ENCODE results near the gene NAV1. TPM values are rescaled to one million over a fixed set of nuclear protein-coding genes. Genes with fewer than 3 reads are reported as not detected.

NAV1 gene
- total RNA-seq, 1 donor = 37.6 TPM

DNA sequence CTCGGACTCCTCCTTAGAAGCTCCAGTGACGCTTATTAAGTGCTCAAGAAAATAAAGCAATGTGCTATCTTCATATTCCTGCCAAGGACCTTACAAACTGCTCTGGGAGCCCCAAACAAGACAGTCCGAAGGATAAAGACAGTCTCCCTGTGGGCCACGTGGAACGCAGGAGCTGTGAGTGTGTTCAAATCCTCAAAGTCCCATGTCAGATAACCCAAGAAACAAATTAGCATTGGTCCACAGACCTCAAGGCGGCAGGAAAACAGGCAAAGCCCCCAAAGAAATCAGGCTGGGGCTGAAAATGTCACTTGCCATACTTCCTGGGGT lies 3.0 kb upstream of the NAV1 start:
- DNase-seq (ENCODE audit: low read depth) = no peak
- TF ChIP-seq, protein P1, sequence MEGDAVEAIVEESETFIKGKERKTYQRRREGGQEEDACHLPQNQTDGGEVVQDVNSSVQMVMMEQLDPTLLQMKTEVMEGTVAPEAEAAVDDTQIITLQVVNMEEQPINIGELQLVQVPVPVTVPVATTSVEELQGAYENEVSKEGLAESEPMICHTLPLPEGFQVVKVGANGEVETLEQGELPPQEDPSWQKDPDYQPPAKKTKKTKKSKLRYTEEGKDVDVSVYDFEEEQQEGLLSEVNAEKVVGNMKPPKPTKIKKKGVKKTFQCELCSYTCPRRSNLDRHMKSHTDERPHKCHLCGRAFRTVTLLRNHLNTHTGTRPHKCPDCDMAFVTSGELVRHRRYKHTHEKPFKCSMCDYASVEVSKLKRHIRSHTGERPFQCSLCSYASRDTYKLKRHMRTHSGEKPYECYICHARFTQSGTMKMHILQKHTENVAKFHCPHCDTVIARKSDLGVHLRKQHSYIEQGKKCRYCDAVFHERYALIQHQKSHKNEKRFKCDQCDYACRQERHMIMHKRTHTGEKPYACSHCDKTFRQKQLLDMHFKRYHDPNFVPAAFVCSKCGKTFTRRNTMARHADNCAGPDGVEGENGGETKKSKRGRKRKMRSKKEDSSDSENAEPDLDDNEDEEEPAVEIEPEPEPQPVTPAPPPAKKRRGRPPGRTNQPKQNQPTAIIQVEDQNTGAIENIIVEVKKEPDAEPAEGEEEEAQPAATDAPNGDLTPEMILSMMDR (IDR thresholded peaks at IDR 0.05; ENCODE audit: insufficient read depth, low read depth, low read length) = no peak
- H3K4me3 ChIP-seq (ENCODE audit: low read depth, low read length) = no peak overlapping the region

DNA sequence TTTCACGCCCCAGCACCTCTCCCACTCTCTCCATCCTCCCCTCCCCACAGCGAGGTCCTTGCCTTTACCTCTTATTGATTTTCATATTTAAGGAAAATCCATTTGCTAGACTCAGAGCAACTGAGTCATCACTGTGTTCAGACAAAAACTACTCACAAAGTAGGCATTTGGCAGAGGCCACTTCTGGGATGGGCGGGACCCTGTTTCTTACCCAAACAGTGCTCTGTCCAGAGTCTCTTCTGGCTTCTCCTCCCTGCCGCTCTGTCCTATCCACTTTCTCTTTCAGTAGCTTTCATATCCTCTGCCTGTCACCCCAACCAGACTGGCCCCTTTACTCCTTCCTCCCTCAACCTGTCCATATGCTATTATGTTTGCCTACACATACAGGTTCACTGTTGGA lies 2.4 kb upstream of the NAV1 start:
- TF ChIP-seq, protein P1 (IDR thresholded peaks at IDR 0.05; ENCODE audit: insufficient read depth, low read depth, low read length) = no peak
- peak; percentile 89 for DNase-seq (ENCODE audit: low read depth)
- H3K4me3 ChIP-seq (ENCODE audit: low read depth, low read length) = no peak overlapping the region

DNA sequence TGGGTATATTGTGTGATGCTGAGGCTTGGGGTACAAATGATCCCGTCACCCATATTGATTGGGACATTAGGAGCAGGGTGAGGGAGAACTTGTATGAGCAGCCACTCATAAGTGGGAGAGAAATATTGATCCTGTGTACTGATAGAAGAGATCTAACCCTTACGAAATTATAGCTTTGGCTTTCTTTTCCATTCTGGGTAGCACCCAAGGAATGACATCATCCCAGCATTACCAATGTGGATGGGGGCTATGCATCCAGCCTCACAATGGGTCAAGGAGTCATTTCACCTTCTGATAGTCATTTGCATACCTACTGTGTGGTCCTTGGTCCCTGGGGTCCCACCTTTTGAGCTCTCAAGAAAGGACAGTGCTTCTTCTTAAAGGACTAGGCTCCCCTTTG lies 1.9 kb upstream of the NAV1 start:
- DNase-seq (ENCODE audit: low read depth) = no peak
- TF ChIP-seq, protein P1 (IDR thresholded peaks at IDR 0.05; ENCODE audit: insufficient read depth, low read depth, low read length) = no peak

DNA sequence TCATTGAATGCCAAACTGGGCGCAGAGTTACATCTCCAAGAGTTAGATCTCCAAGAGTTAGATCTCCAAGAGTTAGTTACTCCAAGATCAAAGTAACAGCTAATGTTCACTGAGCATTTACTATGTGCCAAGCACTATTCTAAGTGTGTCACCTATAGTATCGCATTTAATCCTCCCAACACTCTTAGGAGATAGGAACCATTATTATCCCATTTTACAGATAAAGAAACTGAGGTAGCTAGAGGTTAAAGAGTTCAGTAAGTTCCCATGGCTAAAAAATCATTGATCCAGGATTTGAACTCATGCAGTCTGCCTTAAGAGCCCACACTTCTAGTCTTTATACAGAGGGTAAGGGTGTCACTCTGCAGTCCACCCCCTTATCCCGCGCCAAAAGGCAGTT lies 1.5 kb upstream of the NAV1 start:
- no peak overlapping the region for H3K4me3 ChIP-seq (ENCODE audit: low read depth, low read length)
- no peak for DNase-seq (ENCODE audit: low read depth)
- TF ChIP-seq, protein P1 (IDR thresholded peaks at IDR 0.05; ENCODE audit: insufficient read depth, low read depth, low read length) = no peak

More for the DNA sequence above, 1.9 kb upstream of the NAV1 start:
- no peak overlapping the region for H3K4me3 ChIP-seq (ENCODE audit: low read depth, low read length)

DNA sequence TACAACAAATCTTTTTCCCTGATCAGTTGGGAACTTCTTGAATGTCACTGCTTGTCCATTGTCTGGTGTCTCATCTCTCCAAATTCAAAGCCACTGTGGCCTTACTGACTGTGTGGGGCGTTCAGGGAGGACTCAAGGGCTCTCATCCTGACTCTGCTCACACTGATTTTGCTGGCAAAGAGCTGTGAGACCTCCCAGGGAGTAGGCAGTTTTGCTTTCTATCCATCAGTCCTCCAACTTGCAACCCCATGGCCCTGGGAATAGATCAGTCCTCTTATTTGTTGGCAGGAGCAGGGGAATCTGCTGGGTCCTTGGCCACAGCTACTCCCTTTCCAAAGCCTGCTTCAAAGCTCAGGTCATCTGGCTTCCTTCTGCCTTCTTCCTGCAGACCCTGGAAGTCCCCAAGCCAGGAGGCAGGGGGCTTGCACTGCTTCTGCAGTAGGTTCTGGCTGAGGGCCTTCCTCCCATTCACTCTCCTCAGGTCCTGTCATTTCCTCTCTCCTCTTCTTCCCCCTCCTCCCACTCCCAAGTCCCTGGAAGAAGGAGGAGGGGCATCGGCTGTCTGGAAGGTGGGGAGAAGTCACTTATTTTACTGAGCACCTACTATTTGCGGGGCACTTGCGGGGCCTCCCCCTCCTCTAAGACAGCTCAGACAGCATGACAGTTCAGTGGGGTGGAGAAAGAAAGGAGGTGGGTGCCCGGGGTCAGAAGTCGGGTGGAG lies 876 bp upstream of the NAV1 start:
- H3K4me3 ChIP-seq (ENCODE audit: low read depth, low read length) = peak overlapping the region; percentile 79
- DNase-seq (ENCODE audit: low read depth) = no peak
- TF ChIP-seq, protein P1 (IDR thresholded peaks at IDR 0.05; ENCODE audit: insufficient read depth, low read depth, low read length) = no peak

DNA sequence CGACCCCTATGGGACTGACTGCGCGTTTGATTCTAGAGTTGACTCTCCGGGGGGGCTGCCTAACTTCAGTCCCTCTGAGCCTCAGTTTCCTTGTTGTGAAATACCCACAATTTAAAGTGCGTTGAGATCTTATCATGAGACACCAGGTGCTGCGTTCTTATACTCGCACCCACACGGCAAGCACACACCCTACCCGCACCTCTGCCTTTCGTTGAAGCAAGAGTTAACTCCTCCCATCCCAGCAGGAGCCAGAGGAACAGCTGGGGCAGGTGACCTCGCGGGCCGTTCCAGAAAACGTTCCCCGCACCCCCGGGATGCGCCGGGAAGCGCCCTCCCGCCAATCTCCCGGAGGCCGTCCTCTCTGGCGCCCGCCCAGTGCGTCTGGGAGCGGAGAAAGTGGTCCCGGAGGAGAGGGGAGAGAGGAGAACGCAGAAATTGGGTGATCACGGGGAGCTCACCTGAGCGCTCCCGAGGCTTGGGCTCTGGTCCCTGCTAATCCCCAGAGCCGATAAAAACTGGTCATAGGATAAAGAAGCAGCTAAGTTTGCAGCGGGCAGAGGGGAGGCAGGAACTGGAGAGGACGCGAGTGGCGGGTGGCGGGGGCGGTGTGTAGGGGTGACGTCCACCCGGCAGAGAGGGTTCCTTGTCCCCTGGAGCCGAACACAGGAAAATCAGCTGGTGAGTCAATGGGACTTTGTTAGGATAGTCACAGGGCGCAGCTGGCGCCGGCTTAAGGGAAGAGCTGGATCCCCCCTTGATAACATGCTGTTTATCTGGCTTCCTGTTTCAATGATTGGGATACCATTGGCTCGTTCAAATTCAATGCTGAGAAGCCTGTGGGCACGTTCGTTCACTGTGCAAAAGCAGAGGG lies 869 bp downstream of the NAV1 start:
- H3K4me3 ChIP-seq (ENCODE audit: low read depth, low read length) = peak overlapping the region; percentile 79
- TF ChIP-seq, protein P1 (IDR thresholded peaks at IDR 0.05; ENCODE audit: insufficient read depth, low read depth, low read length) = no peak
- peak; percentile 76 for DNase-seq (ENCODE audit: low read depth)
